Hepatocyte (in vitro differentiated cells): ENCODE measurements around the gene ZNF658. TPM values are rescaled to one million over a fixed set of nuclear protein-coding genes. Genes with fewer than 3 reads are reported as not detected.
"Not testable (repeated sequence)": the region's sequence is repeated elsewhere in the genome, so short reads cannot be mapped to it uniquely, and the experiment has no call there.

Experiments used
- DNase-seq: peaks from one replicate; pipeline ENCODE4 v3.0.0-alpha.2; 2016; ENCODE audit warnings: low spot score
- H2AFZ ChIP-seq: fragments of 200-600 bp; sonication (generic); 2 replicates; pipeline ENCODE4 v1.6.0; 2016; ENCODE audit warnings: antibody characterized with exemption, mild to moderate bottlenecking
- H3K27ac ChIP-seq: fragments of 200-600 bp; sonication (generic); 2 replicates; pipeline ENCODE4 v1.5.1; 2016; ENCODE audit warnings: mild to moderate bottlenecking
- H3K27me3 ChIP-seq: fragments of 200-600 bp; sonication (generic); 2 replicates; pipeline ENCODE4 v1.6.1; 2016
- H3K36me3 ChIP-seq: fragments of 200-600 bp; sonication (generic); replicated peaks from 2 replicates; pipeline ENCODE4 v1.5.1; 2016; ENCODE audit warnings: low read depth; ENCODE audit not compliant: insufficient read depth
- H3K4me1 ChIP-seq: fragments of 200-600 bp; sonication (generic); 2 replicates; pipeline ENCODE4 v1.5.1; 2016; ENCODE audit warnings: mild to moderate bottlenecking, moderate library complexity; ENCODE audit not compliant: insufficient read depth
- H3K4me2 ChIP-seq: fragments of 200-600 bp; sonication (generic); 2 replicates; pipeline ENCODE4 v1.6.0; 2016
- H3K4me3 ChIP-seq: fragments of 200-600 bp; sonication (generic); 2 replicates; pipeline ENCODE4 v1.5.1; 2016; ENCODE audit warnings: mild to moderate bottlenecking
- H3K79me2 ChIP-seq: fragments of 200-600 bp; sonication (generic); 2 replicates; pipeline ENCODE4 v1.6.0; 2017; ENCODE audit warnings: mild to moderate bottlenecking
- H3K9me2 ChIP-seq: fragments of 200-600 bp; sonication (generic); replicated peaks from 2 replicates; pipeline ENCODE4 v1.6.0; 2017; ENCODE audit warnings: mild to moderate bottlenecking; ENCODE audit not compliant: insufficient read depth
- H3K9me3 ChIP-seq: fragments of 200-600 bp; sonication (generic); 2 replicates; pipeline ENCODE4 v1.5.1; 2016; ENCODE audit warnings: low read depth, mild to moderate bottlenecking
- H4K20me1 ChIP-seq: fragments of 200-600 bp; sonication (generic); 2 replicates; pipeline ENCODE4 v1.6.0; 2016; ENCODE audit warnings: mild to moderate bottlenecking; ENCODE audit not compliant: insufficient read depth, poor library complexity, severe bottlenecking
- WGBS: methylation state at CpG from one replicate; pipeline ENCODE4 v1.1.6; 2016; ENCODE audit warnings: low lambda C conversion rate; ENCODE audit errors: missing lambda C conversion rate; 5-methylcytosine and 5-hydroxymethylcytosine counted together
- polyA plus RNA-seq: library from polyadenylated mRNA; unstranded; fragments of >200 nt; fragmentation: Nextera tagmentation; extraction: Ambion mirVana; gene quantifications from 2 replicates; pipeline ENCODE4 v1.2.1, GENCODE V29; 2016
- small RNA-seq: library from RNA; depleted of rRNA; stranded (forward); fragments of <200 nt; gene quantifications from one replicate; pipeline ENCODE3, GENCODE V24; 2014
- total RNA-seq: library from RNA; depleted of rRNA; stranded (reverse); fragments of >200 nt; gene quantifications from 2 replicates; pipeline ENCODE4 v1.2.3, GENCODE V29; 2014

The ZNF658 gene
- total and polyA plus RNA-seq, 2 experiments from 2014 or later, result 1.7 to 2.4 TPM

DNA sequence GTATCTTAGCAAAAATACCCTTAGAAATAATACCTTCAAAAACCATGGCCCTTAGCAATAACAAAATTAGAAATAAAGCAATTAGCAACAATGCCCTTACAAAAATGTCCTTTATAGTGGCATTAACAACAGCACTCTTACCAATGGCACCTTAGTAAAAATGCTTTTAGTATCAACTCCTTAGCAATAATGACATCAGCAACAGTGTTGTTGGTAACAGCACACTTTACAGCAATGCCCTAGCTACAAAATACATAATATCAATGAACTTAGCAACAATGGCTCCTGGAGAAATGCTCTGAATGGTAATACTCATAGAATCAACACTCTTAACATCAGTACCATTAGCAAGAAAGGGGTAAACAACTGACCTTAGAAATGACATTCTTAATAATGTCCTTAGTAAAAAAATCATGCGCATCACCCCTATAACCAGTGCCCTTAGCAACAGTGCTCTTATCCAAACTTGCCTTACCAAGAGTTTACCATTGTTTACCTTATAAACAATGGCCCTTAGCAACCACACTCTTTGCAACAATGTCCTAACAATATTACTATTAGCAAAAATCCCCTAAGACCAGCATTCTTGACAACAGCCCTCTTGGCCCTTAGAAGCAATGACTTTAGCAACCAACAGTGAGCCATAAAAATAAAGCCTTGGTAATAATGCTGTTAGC, 35.8 kb downstream of the ZNF658 start:
- not testable (repeated sequence) for H3K79me2 ChIP-seq, H3K4me3 ChIP-seq, H3K27ac ChIP-seq, H4K20me1 ChIP-seq, H3K9me3 ChIP-seq, H3K9me2 ChIP-seq, H2AFZ ChIP-seq, H3K36me3 ChIP-seq, H3K27me3 ChIP-seq, H3K4me2 ChIP-seq, DNase-seq, H3K4me1 ChIP-seq
- WGBS, result no CpG with 5 or more reads among the region's 1 CpG

DNA sequence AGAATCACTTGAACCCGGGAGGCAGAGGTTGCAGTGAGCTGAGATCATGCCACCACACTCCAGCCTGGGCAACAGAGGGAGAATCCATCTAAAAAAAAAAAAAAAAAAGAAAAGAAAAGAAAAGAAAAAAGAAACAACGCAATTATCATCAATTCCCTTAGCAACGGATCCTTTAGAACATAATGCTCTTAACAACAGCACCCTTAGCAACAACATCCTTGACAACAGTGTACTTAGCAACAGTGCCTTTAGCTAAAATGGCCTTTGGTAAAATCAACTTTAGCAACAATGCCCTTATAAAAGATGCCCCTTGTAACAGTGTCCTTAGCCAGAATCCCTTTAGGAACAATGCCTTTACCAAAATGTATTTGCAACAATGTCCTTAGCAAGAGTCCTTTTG, 37.1 kb downstream of the ZNF658 start:
- not testable (repeated sequence) for H4K20me1 ChIP-seq, H3K36me3 ChIP-seq, H3K4me1 ChIP-seq, DNase-seq, H3K4me2 ChIP-seq, H3K9me2 ChIP-seq, H3K9me3 ChIP-seq, H2AFZ ChIP-seq, H3K79me2 ChIP-seq, H3K27ac ChIP-seq, H3K4me3 ChIP-seq, H3K27me3 ChIP-seq
- WGBS, result 93% methylated on average over 3 of the region's 3 CpGs

DNA sequence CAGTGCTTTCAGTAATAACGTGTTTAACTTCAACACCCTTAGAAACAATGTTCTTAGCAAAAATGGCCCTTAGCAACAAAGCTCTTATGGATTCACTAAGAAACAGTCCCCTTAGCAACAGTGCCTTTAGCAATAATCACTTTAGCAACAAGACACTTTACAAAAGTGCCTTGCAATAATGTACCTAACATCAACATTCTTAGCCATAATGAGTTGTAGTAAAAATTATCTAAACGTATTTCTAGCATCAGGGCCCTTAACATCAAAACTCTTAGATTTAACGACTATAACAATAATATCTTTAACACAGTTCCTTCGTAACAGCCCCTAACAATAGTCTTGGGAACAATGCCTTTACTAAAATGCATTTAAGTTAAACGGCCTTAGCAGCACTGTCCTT, 37.8 kb downstream of the ZNF658 start:
- H3K36me3 ChIP-seq, H4K20me1 ChIP-seq, H3K4me3 ChIP-seq, DNase-seq, H3K4me2 ChIP-seq, H3K27me3 ChIP-seq, H3K9me3 ChIP-seq, H3K79me2 ChIP-seq, H3K27ac ChIP-seq, H3K4me1 ChIP-seq, H3K9me2 ChIP-seq, H2AFZ ChIP-seq: not testable (repeated sequence)
- 74% methylated on average over 5 of the region's 5 CpGs for WGBS

DNA sequence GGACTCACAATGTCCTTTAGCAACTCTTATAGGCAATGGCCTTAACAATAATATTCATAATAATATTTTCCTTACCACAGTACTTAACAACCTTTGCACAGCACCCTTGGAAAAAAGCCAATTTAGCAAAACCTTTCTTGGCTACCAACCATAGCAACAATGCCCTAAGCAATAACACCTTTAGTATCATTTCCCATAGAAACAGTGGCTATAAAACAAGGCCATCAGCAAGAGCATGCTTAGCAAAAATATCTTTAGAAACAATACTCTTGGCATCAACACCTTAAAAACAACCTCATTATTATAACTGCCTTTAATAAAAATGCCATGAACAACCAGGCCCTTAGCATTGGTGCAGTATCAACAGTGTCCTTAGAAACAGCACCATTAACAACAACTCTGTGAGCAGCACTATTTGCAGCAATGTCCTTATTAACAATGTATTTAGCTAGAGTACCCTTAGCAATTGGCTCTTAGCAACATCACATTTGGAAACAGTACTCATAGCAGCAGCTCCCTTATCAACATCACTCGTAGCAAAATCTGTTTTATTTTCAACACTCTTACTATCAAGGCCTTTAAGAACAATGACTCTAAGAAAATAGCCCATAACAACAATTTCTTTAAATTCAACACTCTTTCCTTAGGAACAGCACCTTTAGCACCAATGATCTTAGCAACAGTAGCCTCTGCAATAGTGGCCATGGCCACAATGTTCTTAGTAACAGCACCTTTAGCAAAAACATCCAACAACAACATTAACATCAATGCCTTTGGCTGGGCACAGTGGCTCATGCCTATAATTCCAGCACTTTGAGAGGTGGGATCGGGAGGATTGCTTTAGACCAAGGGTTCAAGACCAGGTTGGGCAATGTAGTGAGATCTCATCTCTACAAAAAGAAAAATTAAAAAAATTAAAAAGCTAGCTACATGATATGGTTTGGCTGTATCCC, 39.6 kb downstream of the ZNF658 start:
- H2AFZ ChIP-seq, H3K79me2 ChIP-seq, DNase-seq, H3K27ac ChIP-seq, H3K4me2 ChIP-seq, H4K20me1 ChIP-seq, H3K9me3 ChIP-seq, H3K27me3 ChIP-seq, H3K9me2 ChIP-seq, H3K4me1 ChIP-seq, H3K36me3 ChIP-seq, H3K4me3 ChIP-seq: not testable (repeated sequence)
- 63% methylated on average over 1 of the region's 2 CpGs for WGBS

DNA sequence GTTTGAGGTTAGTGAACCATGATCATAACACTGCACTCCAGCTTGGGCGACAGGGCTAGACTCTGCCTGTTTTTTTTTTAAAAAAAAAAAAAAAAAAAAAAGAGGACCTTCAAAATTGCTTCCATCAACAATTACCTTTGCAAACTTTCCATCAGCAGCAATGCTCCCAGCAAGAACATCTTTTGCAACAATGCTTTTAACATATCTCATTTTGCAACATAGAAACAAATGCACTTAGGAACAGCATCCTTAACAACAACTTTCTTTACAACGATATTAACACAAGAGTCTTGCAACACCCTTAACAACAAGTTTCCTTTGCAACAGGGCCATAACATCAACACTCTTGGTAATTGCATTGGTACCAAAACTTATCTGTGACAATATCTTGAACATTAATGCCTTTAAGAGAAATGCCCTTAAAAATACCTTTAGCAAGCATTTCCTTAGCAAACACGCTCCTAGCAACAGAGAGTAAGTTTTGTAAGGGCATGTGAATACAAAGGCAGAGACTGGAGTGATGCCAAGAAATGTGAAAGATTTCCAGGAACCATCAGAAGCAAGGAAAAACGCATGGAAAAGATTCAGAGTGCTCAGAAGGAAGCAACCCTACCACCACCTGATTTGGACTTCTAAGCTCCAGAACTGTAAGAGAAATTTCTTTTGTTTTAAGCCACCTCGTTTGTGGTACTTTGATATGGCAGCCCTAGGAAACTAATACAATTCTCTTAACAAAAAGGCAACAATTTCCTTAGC, 42.1 kb downstream of the ZNF658 start:
- 75% methylated on average over 4 of the region's 5 CpGs for WGBS
- H2AFZ ChIP-seq, H3K4me3 ChIP-seq, H3K27me3 ChIP-seq, H3K4me1 ChIP-seq, H4K20me1 ChIP-seq, H3K9me3 ChIP-seq, H3K4me2 ChIP-seq, DNase-seq, H3K79me2 ChIP-seq, H3K36me3 ChIP-seq, H3K9me2 ChIP-seq, H3K27ac ChIP-seq: not testable (repeated sequence)

DNA sequence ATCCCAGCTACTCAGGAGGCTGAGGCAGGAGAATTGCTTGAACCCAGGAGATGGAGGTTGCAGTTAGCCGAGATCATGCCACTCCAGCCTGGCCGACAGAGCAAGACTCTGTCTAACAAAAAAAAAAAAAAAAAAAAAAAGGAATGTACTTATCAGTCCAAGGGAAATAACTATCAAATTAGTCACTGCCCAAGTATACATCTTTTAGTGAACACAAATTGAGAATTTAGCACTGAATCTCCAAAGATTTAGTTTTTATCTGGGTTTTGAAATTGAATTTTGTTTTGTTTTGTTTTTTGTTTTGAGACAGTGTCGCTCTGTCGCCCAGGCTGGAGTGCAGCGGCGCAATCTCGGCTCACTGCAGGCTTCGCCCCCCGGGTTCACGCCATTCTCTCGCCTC, 52.1 kb downstream of the ZNF658 start:
- not testable (repeated sequence) for H3K27me3 ChIP-seq, H4K20me1 ChIP-seq, H3K9me2 ChIP-seq, H3K27ac ChIP-seq, H3K36me3 ChIP-seq, H3K4me2 ChIP-seq, H3K4me1 ChIP-seq, H2AFZ ChIP-seq, H3K4me3 ChIP-seq, DNase-seq, H3K79me2 ChIP-seq, H3K9me3 ChIP-seq
- WGBS, result 99% methylated on average over 9 of the region's 11 CpGs

Small RNAs within 50 kb of the gene (small RNA-seq; reads per million reads assigned to genes)
- not detected for gene AL353770.2

Other genes with a start within 250 kb of the ZNF658 start
- gene SPATA31A3, start 91.8 kb downstream of the ZNF658 start, total RNA-seq, result not detected in 2 replicates
- gene SPATA31A3, start 91.8 kb downstream of the ZNF658 start, polyA plus RNA-seq, result not detected in 2 replicates